Stomach (tissue), 9 donors: ENCODE results near the gene METTL4. TPM values are rescaled to one million over a fixed set of nuclear protein-coding genes. Genes with fewer than 3 reads are reported as not detected.

Source experiments
- DNase-seq, 2 donors: peaks; one replicate each; pipeline versions ENCODE4 v3.0.0 to v3.0.0-alpha.2; 2013 to 2019
- H3K27ac ChIP-seq, 5 donors: fragments of 200-600 bp in 4 of 5; sonication (generic) in 4 of 5; one replicate each; pipeline ENCODE4 v1.5.1; 2013 to 2019; ENCODE audit warnings: mild to moderate bottlenecking in 1 of 5, moderate library complexity in 1 of 5
- H3K27me3 ChIP-seq, 3 donors: fragments of 200-600 bp; sonication (generic); one replicate each; pipeline ENCODE4 v1.5.1; 2017 to 2019; ENCODE audit warnings: mixed run types in 1 of 3
- H3K36me3 ChIP-seq, 4 donors: fragments of 200-600 bp; sonication (generic); 1 replicate in 3 of 4; 2 replicates in 1 of 4; pipeline ENCODE4 v1.5.1; 2016 to 2019
- H3K4me1 ChIP-seq, 4 donors: fragments of 200-600 bp; sonication (generic); one replicate each; pipeline ENCODE4 v1.5.1; 2016 to 2019
- H3K4me3 ChIP-seq, 4 donors: fragments of 200-600 bp; sonication (generic) in 3 of 4; one replicate each; pipeline ENCODE4 v1.5.1; 2016 to 2019; ENCODE audit warnings: mild to moderate bottlenecking in 1 of 4
- H3K9me3 ChIP-seq, 4 donors: fragments of 200-600 bp; sonication (generic); one replicate each; pipeline ENCODE4 v1.5.1; 2016 to 2019
- EP300 ChIP-seq: sonication (generic); formaldehyde crosslinking; IDR thresholded peaks from one replicate; pipeline ENCODE4 v1.6.1; 2017; ENCODE audit warnings: antibody characterized with exemption
- POLR2A ChIP-seq, 4 donors: fragments of 450-650 bp; IDR thresholded peaks; one replicate each; pipeline ENCODE4 v1.6.1; 2016; ENCODE audit warnings: antibody characterized with exemption in 4 of 4, control low read depth in 2 of 4, mild to moderate bottlenecking in 1 of 4, moderate library complexity in 1 of 4
- POLR2AphosphoS5 ChIP-seq, 3 donors: sonication (generic); formaldehyde crosslinking; IDR thresholded peaks; one replicate each; pipeline ENCODE4 v1.6.1; 2016; ENCODE audit warnings: antibody characterized with exemption in 3 of 3
- WGBS, 5 donors: extraction: QIAGEN DNeasy Blood & Tissue Kit in 3 of 5; methylation state at CpG; one replicate each; pipeline versions ENCODE4 v1.1.5 to v1.1.7; 2013 to 2018; 5-methylcytosine and 5-hydroxymethylcytosine counted together
- intact Hi-C: fragments of 100-400 bp; cut with DNase I; formaldehyde crosslinking; loops from one replicate; pipeline ENCODE4 v1.15.1; 2023; ENCODE audit warnings: low total_unique reads
- polyA plus RNA-seq, 3 donors: library from polyadenylated mRNA; stranded (reverse); fragments of 200-250 nt; gene quantifications; one replicate each; pipeline ENCODE4 v1.2.3, GENCODE V29; 2013
- small RNA-seq, 4 donors: library from RNA; depleted of rRNA; stranded (forward); fragments of <200 nt; gene quantifications; one replicate each; pipeline ENCODE3, GENCODE V24; 2016
- total RNA-seq, 5 donors: library from RNA; depleted of rRNA; stranded (reverse); fragments of >200 nt; gene quantifications; one replicate each; pipeline versions ENCODE4 v1.1.0 to v1.2.3, GENCODE V29; 2014 to 2016
- TF ChIP-seq, protein P1 (sequence below), 7 experiments: fragments of 450-650 bp in 4 of 7; fragments of 200-600 bp in 3 of 7; sonication (generic) in 3 of 7; IDR thresholded peaks; one replicate each; pipeline ENCODE4 v1.5.1; 2016 to 2019; ENCODE audit warnings: antibody characterized with exemption in 7 of 7, control low read depth in 2 of 7, mild to moderate bottlenecking in 1 of 7
- donor health status: healthy with polysubstance abuse.
- donor health status: Bipolar disorder and iron deficiency.
- donor health status: healthy.

METTL4 gene
- total and polyA plus RNA-seq, 8 donors: 0.89 to 17.1 (median 4.2) TPM

DNA sequence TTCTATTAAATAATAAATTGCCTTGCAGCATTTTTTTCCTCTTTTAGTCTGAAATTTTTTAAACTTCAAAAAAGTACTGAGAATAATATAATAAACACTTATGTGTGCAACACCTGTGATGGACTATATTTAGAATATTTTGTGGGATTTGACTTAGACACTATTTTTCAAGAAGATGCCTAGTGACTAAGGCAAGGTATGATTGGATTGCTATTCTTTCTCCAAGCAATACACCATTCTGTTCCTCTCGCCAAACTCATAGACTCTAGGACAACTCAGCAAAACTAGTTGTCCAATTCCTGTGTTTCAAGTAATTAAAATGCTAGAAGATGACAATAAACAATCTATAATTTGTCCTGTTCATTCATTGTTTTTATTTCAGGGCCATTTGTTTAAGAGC is 75.9 kb downstream of the METTL4 start:
- no peak for TF ChIP-seq EP300
- TF ChIP-seq POLR2A (IDR thresholded peaks at IDR 0.05): no peak
- TF ChIP-seq, protein P1, sequence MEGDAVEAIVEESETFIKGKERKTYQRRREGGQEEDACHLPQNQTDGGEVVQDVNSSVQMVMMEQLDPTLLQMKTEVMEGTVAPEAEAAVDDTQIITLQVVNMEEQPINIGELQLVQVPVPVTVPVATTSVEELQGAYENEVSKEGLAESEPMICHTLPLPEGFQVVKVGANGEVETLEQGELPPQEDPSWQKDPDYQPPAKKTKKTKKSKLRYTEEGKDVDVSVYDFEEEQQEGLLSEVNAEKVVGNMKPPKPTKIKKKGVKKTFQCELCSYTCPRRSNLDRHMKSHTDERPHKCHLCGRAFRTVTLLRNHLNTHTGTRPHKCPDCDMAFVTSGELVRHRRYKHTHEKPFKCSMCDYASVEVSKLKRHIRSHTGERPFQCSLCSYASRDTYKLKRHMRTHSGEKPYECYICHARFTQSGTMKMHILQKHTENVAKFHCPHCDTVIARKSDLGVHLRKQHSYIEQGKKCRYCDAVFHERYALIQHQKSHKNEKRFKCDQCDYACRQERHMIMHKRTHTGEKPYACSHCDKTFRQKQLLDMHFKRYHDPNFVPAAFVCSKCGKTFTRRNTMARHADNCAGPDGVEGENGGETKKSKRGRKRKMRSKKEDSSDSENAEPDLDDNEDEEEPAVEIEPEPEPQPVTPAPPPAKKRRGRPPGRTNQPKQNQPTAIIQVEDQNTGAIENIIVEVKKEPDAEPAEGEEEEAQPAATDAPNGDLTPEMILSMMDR (IDR thresholded peaks at IDR 0.05): no peak
- TF ChIP-seq POLR2AphosphoS5 (IDR thresholded peaks at IDR 0.05): no peak
- no peaks in the 10 kb centered on the region for H3K27me3 ChIP-seq
- no peak for DNase-seq
- no peaks in the 10 kb centered on the region for H3K4me1 ChIP-seq
- no peaks in the 10 kb centered on the region for H3K9me3 ChIP-seq
- intact Hi-C loops: no loop called here
- 79 to 100% (median 97%) methylated on average over 1 of the region's 1 CpG for WGBS, 5 donors
- H3K36me3 ChIP-seq: no peaks in the 10 kb centered on the region
- H3K27ac ChIP-seq: no peak overlapping the region
- no peak overlapping the region for H3K4me3 ChIP-seq

GRCh38 chr18:2494921-2495320 is 76.4 kb downstream of the METTL4 start:
- no peaks in the 10 kb centered on the region for H3K36me3 ChIP-seq
- no peaks in the 10 kb centered on the region for H3K27me3 ChIP-seq
- peak in 1 of 2 donors; percentile 10 for DNase-seq
- TF ChIP-seq EP300: no peak
- TF ChIP-seq, protein P1 (IDR thresholded peaks at IDR 0.05): no peak
- TF ChIP-seq POLR2AphosphoS5 (IDR thresholded peaks at IDR 0.05): no peak
- TF ChIP-seq POLR2A (IDR thresholded peaks at IDR 0.05): no peak
- no peak overlapping the region for H3K27ac ChIP-seq
- WGBS, 5 donors: 50 to 74% (median 72%) methylated on average over 4 of the region's 4 CpGs
- H3K4me1 ChIP-seq: no peaks in the 10 kb centered on the region
- H3K9me3 ChIP-seq: no peaks in the 10 kb centered on the region
- intact Hi-C loops: no loop called here
- H3K4me3 ChIP-seq: no peak overlapping the region

Small RNA genes within 50 kb of the gene (small RNA-seq; reads per million reads assigned to genes)
- 0 reads per million in 4 donors for gene RF00019
- gene RF01233: 0 reads per million in 4 donors

Other genes with a start within 250 kb of the METTL4 start
- 10 to 100 TPM in 1 of 5 donors, 1 to 10 TPM in 4; 1.4 to 25.7 (median 3.6) TPM for gene NDC80, start 52 bp upstream of the METTL4 start, total RNA-seq
- 1 to 10 TPM; 2.1 to 7.3 (median 3.1) TPM for gene NDC80, start 52 bp upstream of the METTL4 start, polyA plus RNA-seq
- gene SMCHD1, start 84.2 kb upstream of the METTL4 start, total RNA-seq: 100 to 1,000 TPM in 3 of 5 donors, 10 to 100 TPM in 2; 53.6 to 377 (median 107) TPM
- gene SMCHD1, start 84.2 kb upstream of the METTL4 start, polyA plus RNA-seq: 1 to 10 TPM; 5.0 to 8.1 (median 5.7) TPM